ENCODE data around the gene RGS2. TPM values are rescaled to one million over a fixed set of nuclear protein-coding genes. Genes with fewer than 3 reads are reported as not detected.

RGS2 gene
- polyA plus RNA-seq, 3 donors from 2014 or later: 99.4 to 358 (median 227) TPM

- H3K36me3 Mint-ChIP-seq: no peaks in the 10 kb centered on the region
- no peak overlapping the region for H3K4me3 Mint-ChIP-seq
- no peak overlapping the region for H3K27ac Mint-ChIP-seq
- H3K9me3 Mint-ChIP-seq: no peaks in the 10 kb centered on the region
- no peak for DNase-seq
- H3K4me1 Mint-ChIP-seq: no peaks in the 10 kb centered on the region
- peaks cover 0 to 4% (median 0%) of the 10 kb centered on the region in 3 donors for H3K27me3 Mint-ChIP-seq (ENCODE audit: low read depth in 3 of 3)
Observed at GRCh38 chr1:192859808-192860207, 51.0 kb downstream of the RGS2 start.

- Mint-ChIP-seq H3K4me1 (no peaks in the 10 kb centered on the region), H3K27ac (no peak overlapping the region), H3K36me3 (no peaks in the 10 kb centered on the region), H3K4me3 (no peak overlapping the region), H3K9me3 (no peaks in the 10 kb centered on the region), H3K27me3 (ENCODE audit: low read depth in 3 of 3) (peaks cover 0 to 4% (median 0%) of the 10 kb centered on the region in 3 donors)
- no peak for DNase-seq
Observed at GRCh38 chr1:192860478-192861185, 51.8 kb downstream of the RGS2 start.

- no peak overlapping the region for H3K27ac Mint-ChIP-seq
- no peak for DNase-seq
Observed at GRCh38 chr1:192861860-192862259, 53.0 kb downstream of the RGS2 start.

More at GRCh38 chr1:192861860-192862259, 53.0 kb downstream of the RGS2 start:
- H3K9me3 Mint-ChIP-seq: no peaks in the 10 kb centered on the region
- H3K27me3 Mint-ChIP-seq (ENCODE audit: low read depth in 3 of 3): peaks cover 0 to 4% (median 2%) of the 10 kb centered on the region in 3 donors
- no peak overlapping the region for H3K4me3 Mint-ChIP-seq
- H3K36me3 Mint-ChIP-seq: no peaks in the 10 kb centered on the region
- no peaks in the 10 kb centered on the region for H3K4me1 Mint-ChIP-seq

Other genes with a start within 250 kb of the RGS2 start
- gene RGS1, start 233.3 kb upstream of the RGS2 start, polyA plus RNA-seq: 10 to 100 TPM; 35.5 to 51.9 (median 35.7) TPM
- gene RGS13, start 172.9 kb upstream of the RGS2 start, polyA plus RNA-seq: under 1 TPM in 1 of 3 donors, not detected in 2; 0.16 TPM